GM21526 (cell line): ENCODE measurements around the gene FMR1.

Experiments used
- ATAC-seq: cut with Tn5 transposase; IDR thresholded peaks from one replicate; pipeline ENCODE4 v1.9.1; 2021; ENCODE audit warnings: moderate library complexity; ENCODE audit not compliant: unreplicated experiment, low FRiP score

Gene FMR1

DNA sequence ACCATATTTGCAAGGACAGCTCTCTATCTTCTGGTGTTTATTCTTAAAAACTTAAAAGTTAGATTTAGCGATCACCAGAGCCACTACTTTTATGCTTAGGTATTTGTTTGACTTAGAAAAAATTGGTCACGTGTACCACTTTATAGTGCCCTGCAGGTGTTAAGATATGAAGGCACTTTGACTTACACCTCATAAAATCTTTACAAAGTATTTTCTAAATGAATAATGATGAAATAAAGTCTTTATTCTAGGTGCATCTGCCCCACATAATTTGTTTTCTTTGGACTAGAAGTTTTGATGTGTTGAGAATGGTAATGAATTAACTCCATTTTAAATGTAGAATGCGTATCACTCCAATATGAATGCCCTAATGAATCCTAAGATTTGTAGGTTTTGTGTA, 2.9 kb downstream of the FMR1 start:
- no peak for ATAC-seq

DNA sequence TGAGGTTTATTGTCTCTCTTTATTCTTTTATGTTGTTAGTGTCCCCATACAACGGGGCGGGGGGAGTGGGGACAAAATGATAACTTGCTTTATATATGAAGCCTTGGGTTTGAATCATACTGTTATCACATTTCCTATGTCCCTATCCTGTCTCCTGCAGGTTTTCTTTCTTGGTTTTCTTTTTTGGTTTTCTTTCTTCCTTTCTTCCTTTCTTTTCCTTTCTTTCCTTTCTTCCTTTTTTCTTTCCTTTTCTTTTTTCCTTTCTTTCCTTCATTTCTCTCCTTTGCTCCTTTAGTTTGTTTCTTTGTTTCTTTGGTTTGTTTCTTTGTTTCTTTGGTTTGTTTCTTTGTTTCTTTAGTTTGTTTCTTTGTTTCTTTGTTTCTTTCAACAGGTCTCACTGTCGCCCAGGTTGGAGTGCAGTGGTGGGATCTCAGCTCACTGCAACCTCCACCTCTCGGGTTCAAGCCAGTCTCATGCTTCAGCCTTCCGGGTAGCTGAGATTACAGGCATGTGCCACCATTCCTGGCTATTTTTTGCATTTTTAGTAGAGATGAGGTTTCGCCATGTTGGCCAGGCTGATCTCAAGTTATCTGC, 4.8 kb downstream of the FMR1 start:
- ATAC-seq: no peak

DNA sequence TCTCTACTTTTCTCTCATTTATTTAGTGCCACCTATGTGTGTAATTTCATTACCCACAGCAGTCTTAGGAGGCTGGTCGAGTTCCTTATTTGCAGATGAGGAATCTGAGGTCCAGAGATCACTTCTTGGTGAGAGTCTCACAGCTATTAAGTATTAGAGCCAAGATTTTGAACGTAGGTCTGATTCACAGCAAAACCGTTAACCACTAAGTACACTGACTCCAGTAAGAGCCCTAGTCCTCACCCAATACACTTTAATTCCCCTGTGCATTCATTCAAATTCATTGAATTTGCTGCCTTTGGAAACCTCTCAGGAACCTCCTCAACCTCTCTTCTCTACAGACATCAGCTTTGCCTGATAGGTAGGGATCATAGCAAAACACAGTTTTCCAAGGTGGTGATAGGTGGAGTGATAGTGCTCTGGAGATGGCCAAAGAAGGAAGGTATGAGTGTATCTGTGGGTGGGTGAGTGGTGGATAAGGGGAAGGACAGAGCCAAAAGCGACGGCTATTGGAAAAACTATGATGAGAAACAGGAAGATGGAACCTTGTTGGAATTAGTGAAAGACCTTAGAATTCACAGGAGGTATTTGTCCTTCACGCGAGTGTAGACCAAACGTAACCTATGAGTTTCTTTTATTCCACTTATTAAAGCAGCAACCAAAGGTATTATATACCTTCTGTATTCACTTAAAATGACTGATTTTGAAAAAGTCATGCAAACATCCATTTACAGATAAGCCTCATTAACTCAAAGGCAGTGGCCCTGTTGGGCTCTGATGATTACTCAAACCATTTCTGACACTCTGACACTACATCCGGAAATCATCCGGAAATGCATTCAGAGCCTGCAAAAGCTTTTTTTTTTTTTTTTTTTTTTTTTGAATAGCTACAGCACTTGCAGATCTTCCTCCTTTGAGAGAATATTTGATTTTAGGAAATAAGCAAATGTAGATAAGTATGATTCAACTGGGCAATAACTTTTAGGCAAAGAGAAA, 6.3 kb downstream of the FMR1 start:
- peak; percentile 86 for ATAC-seq

DNA sequence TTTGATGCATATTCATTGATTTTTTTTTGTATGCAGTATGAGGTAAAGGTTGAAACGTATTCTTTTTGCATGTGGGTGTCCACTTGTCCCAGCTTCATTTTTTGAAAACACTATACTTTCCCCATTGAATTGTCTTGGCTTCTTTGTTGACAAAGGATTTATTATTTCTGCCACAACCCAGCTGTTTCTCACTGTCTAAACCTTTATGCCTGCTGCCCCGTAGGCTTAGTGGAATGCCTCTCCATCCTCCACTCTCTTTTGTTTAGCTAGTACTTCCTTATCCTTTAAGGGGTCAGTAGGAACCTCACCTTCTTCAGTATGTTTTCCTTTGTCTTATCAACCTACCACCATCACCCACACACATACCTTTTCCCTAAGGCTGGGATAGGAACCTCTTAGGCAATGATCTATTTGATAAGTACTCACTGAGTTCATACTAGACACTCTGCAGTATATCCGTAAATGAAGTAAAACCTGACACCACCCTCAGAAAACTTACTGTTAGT, 8.5 kb downstream of the FMR1 start:
- ATAC-seq: no peak

DNA sequence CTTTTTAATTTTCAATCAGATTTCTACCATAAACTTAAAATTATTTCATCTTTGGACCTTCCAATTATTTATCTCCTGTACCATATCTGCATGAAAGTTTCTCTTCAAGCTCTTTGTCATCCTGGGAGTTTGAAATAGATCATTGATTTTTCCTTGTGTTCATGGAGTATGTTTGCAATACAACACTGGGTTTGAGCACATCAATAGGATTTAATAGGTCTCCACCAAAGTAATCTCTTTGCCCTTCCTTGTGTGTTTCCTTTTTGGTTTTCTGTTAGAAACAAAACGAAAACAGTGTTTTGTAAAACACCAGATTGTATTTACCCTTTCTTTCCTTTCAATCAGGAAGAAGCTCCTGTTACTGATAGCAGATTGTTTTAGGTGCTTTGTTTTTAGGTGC, 11.9 kb downstream of the FMR1 start:
- ATAC-seq: no peak

DNA sequence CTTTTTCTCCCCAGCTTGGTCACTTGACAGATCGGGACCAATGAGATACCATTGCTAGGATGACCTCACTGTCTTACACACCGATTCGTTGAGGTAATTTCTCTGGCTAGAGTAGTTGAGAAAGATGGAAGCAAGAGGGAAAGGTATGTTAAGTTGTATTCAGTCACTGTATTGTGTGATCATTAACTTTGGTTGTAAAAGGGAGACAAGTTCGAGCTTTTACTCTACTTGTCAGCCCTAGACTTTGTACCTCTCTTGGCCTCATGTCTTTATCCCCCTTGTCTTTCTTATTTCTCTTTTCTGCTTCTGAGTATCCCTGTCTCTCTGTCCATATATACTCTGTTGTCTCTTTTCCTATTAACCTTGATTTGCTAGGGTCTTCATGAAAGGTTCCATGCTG, 15.5 kb downstream of the FMR1 start:
- ATAC-seq: no peak

DNA sequence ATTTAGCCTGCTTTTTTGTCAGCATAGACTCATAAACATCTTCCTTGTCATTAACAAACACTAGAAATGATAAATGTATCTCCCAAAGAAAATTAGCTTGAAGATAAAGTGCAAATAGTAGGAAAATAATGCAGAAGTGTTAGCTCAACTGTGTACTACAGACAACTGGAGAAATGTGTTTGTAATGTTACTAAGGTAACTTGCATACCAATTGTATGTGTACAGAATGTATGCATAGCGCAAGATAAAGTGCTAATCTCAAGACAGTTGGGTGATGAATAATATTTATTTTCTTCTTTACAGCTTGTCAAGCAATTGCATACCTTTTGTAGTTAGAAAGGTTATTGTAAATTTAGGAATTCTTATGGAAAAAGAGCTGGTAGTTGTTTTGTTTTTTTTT, 22.1 kb downstream of the FMR1 start:
- ATAC-seq: no peak

DNA sequence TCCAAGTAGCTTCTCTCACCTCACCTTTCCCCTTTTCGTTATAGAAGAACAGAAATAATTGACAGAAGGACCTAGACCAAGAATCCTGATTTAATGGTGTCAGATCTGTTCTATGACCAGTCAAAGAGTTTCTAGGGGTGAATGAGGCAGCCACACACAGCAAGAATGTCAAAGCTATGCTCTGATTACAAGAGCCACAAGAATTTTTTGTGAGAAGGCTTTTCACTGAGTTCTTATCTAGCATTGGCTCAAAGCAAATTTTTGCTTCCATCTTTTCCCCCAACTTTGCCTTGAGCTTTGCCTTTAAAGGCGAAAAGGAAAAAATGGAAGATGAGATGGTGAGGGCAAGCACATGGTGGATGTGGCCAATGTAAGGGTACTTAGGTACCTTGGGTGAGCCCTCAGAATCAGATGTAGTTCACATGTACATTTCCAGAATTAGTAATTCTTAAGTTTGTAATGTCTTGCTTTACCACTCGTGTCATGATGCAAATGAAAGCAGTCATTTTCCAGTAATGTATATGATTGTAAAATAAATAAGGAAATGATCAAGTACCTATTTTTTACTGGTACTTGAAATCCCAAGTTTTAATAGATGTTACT, 23.5 kb downstream of the FMR1 start:
- no peak for ATAC-seq

DNA sequence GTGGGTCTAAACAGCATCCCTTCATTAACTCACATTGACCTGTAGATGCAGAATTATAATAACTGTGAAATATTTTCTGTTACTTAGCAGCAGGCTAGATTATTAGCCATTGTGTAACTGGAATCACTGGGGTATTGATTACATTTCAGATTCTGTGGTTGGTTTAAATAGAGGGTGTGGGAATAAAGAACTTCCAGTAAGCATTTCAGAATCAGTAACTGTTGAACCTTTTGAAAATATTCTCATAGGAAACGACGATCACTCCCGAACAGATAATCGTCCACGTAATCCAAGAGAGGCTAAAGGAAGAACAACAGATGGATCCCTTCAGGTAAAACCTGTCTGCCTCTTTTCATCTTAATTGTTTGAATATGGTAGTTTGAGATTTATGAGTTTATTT, 33.6 kb downstream of the FMR1 start:
- ATAC-seq: no peak

DNA sequence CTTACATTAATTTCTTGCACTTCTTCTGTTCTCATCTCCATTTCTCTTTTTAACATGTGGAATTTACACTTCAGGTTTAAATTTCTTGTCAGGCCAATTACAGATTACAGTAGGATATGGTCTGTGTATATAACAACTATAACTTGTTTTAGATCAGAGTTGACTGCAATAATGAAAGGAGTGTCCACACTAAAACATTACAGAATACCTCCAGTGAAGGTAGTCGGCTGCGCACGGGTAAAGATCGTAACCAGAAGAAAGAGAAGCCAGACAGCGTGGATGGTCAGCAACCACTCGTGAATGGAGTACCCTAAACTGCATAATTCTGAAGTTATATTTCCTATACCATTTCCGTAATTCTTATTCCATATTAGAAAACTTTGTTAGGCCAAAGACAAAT, 36.8 kb downstream of the FMR1 start:
- ATAC-seq: no peak

DNA sequence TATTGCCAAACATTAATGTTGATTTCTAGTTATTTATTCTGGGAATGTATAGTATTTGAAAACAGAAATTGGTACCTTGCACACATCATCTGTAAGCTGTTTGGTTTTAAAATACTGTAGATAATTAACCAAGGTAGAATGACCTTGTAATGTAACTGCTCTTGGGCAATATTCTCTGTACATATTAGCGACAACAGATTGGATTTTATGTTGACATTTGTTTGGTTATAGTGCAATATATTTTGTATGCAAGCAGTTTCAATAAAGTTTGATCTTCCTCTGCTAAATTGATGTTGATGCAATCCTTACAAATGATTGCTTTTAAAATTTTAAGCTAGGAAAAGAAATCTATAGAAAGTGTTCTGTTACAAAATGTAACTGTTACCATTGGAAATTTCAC, 38.6 kb downstream of the FMR1 start:
- ATAC-seq: no peak

DNA sequence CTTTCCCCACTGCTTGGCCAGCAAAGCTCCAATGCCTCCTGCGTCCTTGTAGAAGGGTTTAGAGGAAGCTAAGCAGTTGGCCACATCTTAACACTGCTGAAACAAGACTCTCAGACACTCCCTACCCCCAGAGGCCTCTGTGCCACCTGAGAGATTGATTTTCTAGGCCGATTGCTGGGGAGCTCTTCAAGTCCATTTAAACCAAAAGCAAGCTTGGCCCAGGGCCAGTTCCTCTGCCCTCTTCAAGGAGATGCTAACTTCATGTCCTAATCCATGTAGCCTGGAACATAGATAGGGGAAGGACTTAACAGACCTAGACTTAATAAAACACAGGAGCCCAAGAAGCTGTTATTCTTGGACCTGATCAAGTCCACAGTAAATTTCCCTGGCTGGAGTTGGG, 42.3 kb downstream of the FMR1 start:
- no peak for ATAC-seq

DNA sequence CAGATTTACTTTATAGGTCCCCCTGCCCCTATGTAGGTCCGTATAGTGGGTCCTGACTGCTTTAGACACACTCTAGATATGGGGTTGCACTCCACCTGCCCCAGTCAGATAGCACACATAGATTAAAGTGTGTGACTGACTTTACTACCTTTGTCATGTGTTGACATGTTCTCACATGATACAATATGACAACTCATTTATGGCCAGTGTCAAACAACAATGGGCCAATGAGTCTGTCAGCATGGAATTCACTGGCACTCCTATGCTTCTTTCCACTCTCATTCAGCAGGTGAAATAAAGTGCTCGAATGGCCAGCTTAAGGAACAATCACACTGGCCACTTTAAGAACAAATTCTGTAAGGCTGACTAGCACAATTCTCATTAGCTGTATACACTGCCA, 45.6 kb downstream of the FMR1 start:
- no peak for ATAC-seq

DNA sequence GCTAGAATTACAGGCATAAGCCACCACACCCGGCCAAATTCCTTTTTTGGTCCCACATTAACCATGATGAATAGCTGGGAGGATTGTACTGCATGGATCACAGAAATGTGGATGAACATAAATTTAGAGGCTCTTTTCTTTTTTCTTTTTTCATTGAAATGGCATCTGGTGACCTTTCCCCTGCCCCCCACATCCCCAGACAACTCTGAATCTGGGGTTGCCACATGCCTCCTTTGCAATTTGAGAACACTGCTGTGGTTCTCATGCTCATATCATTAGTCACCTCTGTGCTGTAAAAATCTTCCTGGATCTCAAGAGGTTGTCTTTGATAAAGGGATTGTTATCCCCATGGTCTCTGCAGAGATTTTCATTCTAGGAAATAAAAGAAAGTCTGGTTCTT, 46.6 kb downstream of the FMR1 start:
- ATAC-seq: no peak

DNA sequence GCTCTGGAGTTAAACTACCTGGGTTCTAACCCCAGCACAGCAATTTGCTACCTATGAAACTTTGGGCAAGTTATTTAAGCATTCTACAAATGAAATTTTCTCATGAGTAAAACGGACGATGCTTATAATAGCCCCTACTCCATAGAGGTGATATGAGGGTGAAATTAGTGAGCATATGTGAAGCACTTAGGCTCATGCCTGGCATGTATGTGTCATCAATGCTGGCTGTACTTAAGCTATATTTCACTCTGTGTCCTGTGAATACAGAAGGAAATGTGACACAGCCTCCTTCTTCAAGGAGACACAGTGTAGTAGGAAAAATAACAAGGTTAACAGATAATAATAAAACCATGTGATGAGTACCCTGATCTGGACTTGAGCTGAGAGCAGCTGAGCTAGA, 49.0 kb downstream of the FMR1 start:
- no peak for ATAC-seq

DNA sequence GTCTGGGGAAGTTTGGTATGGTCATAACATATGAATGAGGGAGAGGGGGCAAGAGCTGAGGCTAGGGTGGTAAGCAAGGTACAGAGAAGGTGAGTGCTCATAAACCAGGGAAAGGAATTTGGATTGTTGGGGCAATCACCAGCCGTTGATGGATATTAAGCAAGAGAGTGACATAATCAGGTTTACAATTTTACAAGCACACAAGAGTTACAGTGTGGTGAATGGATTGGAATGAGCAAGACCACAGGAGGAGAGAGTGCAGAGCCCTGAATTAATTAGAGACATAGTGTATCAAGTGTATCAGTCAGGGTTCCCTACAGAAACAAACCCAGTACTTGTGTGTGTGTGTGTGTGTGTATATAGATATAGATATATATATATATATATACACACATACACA, 50.8 kb downstream of the FMR1 start:
- ATAC-seq: no peak

DNA sequence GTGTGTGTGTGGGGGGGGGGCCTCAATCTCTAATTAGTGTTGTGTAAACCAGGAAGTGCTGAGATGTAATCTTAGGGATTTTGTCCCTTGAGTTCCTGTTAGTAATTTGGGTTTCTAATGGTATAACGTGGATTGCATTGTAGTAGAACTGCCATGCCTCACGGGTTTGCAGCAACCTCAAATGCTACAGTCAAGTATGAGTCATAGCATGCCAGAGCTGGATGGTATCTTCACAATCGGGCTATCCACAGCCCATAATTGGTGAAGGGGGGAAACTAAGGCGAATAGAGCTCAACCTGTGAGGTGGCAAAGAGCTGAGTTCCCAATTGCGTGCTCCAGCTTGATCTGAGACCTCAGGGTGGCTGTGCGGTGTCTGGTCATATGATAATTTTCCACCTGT, 67.2 kb downstream of the FMR1 start:
- no peak for ATAC-seq

DNA sequence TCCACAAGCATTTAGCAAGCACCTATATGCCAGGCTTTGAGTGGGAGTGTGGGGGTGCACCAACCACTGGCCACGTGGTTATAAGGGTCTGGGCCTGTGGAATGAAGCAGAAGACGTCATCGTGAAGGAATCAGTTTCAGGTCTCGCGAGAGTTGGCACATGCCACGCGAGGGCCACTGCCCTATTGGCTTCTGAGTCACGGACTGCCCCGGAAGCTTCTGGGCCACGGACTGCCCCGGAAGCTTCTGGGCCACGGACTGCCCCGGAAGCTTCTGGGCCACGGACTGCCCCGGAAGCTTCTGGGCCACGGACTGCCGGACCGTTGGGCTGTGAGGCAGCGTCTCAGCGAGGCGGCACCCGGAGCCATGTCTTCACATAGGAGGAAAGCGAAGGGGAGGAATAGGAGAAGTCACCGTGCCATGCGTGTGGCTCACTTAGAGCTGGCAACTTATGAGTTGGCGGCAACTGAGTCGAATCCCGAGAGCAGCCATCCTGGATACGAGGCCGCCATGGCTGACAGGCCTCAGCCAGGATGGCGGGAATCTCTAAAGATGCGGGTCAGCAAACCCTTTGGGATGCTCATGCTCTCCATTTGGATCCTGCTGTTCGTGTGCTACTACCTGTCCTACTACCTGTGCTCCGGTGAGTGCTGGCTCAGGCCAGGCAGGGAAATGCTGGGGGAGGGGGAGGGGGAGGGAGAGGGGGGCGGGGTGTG, 69.5 kb downstream of the FMR1 start, which contains the start of gene FMR1NB:
Gene FMR1NB (plus strand): TSS at position 300 of the 715 bp plus-strand sequence. CDS start 66 bp downstream, at position 366.
- ATAC-seq: no peak
